ENCODE data around the gene CARD16. TPM values are rescaled to one million over a fixed set of nuclear protein-coding genes. Genes with fewer than 3 reads are reported as not detected.
"Not testable (repeated sequence)": the region's sequence is repeated elsewhere in the genome, so short reads cannot be mapped to it uniquely, and the experiment has no call there.

The CARD16 gene
- total RNA-seq = 10 to 100 TPM; 49.1 to 55.4 TPM
- total RNA-seq = 14.8 to 31.9 reads per million in 2 donors

- H3K9me3 ChIP-seq (ENCODE audit: control insufficient read depth, low read length, poor library complexity, severe bottlenecking); H3K27me3 Mint-ChIP-seq; H3K36me3 Mint-ChIP-seq (ENCODE audit: low read depth); DNase-seq: not testable (repeated sequence)
- Mint-ChIP-seq H3K4me3 (peak within 1 kb of the TSS; percentile 99), H3K4me1 (peaks cover 37% of the 10 kb centered on the region), H3K27ac (peak within 1 kb of the TSS; percentile 98)
- ATAC-seq = peak; percentile 91
Observed at GRCh38 chr11:105044557-105045524, at the start of gene CARD16. Gene CARD16, minus strand, starts transcription at chr11:105045335. Its CDS starts 38 bp downstream, at chr11:105045297.

- Mint-ChIP-seq H3K4me1 (no peaks in the 10 kb centered on the region), H3K36me3 (ENCODE audit: low read depth) (peaks cover 3% of the 10 kb centered on the region)
Observed at GRCh38 chr11:105092256-105093239, 47.4 kb upstream of the CARD16 start.

DNA sequence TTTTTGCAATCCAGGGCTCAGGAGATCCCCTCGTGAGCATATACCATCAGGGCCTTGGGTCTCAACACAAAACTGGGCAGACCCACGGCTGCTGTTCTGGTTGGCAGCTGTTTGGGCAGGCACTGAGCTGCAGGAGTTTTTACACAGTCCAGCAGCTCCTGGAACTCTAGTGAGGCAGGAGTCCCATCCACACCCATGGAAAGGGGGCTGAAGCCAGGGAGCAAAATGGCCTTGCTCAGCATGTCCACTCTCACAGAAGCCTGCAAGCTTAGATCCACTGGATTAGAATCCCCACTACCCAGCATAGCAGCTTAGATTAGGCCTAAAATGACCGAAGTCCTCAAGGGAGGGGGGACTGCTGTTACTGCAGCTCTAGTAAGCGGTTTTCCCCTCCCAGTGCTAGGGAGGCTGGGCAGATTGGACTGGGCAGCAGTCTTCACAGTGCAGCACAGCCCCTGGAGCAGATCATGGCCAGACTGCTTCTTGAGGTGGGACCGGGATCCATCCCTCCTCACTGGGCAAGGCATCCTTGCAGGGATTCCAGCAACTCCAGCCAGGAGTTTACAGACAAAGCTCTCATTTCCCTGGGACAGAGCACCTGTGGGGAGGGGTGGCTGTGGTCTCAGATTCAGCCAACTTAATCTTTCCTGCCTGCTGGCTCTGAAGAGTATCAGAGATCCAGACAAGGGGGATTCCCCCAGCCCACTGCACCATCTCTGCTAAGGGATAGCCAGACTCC, 36.4 kb upstream of the CARD16 start:
- ATAC-seq (no peak), DNase-seq (no peak)
- H3K4me1 Mint-ChIP-seq = peaks cover 12% of the 10 kb centered on the region
- H3K27ac Mint-ChIP-seq = no peak overlapping the region
- no peaks in the 10 kb centered on the region for H3K9me3 ChIP-seq (ENCODE audit: control insufficient read depth, low read length, poor library complexity, severe bottlenecking)
- peaks cover 9% of the 10 kb centered on the region for H3K27me3 Mint-ChIP-seq
- no peaks in the 10 kb centered on the region for H3K36me3 Mint-ChIP-seq (ENCODE audit: low read depth)
- no peak overlapping the region for H3K4me3 Mint-ChIP-seq

More at GRCh38 chr11:105092256-105093239, 47.4 kb upstream of the CARD16 start:
- H3K27me3 Mint-ChIP-seq = no peaks in the 10 kb centered on the region
- no peaks in the 10 kb centered on the region for H3K9me3 ChIP-seq (ENCODE audit: control insufficient read depth, low read length, poor library complexity, severe bottlenecking)
- no peak overlapping the region for H3K4me3 Mint-ChIP-seq
- no peak for DNase-seq
- no peak for ATAC-seq
- no peak overlapping the region for H3K27ac Mint-ChIP-seq

DNA sequence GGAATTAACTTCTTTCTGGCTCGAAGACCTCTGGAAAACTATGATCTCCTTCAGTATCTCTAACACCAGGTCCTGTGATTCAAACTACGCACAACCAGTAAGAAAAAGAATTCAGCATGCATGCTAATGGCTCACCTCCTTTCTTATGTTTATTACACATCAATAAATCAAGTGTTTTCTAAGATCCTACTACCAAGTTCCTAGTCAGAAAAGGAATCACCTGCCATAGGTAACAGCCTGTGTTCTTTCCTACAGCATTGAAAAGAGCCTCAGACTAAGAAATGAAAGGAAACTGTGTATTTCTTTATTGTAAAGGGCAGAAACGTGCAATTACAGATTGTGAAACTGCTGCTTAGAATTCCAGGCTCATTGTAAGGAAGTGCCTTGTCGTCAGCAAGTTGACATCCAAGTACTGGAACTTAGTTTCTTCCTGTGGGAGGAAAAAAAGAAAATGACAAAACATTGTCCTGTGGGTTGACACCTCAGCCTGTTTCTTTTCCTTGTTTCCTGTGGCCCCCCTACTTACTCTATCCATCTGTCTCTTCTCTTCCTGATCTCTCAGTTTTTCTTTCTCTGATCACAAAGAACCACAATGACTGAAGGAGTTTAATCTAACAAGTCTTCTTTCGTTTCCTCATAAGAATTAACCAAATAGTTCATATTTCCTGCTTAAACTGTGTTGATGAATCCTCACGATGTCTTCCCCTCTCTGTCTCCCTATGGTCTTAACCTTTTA, 35.2 kb upstream of the CARD16 start:
- Mint-ChIP-seq H3K27ac (peak overlapping the region; percentile 0), H3K4me3 (peak overlapping the region; percentile 53), H3K4me1 (peaks cover 12% of the 10 kb centered on the region)
- H3K27me3 Mint-ChIP-seq; H3K36me3 Mint-ChIP-seq (ENCODE audit: low read depth); ATAC-seq; DNase-seq; H3K9me3 ChIP-seq (ENCODE audit: control insufficient read depth, low read length, poor library complexity, severe bottlenecking): not testable (repeated sequence)

DNA sequence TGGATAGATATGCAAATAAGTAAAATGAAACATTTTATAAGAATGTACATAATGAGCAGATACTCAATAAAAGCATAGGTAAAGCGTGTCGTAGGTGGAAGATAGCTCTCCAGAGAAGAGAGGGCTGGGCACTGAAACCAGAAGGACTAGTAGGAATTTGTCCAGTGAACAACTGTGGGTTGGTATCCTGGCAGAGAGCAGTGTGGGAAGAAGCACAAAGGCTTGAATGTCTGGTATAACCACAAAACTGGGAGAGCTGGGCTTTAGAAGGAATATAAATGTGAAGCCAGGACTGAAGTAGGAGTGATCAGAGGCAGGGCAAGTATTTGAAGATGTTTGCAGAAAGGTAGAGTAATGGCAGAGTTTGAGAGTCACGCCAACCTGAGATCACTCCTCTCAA, 33.1 kb upstream of the CARD16 start:
- H3K4me1 Mint-ChIP-seq = peaks cover 12% of the 10 kb centered on the region
- H3K36me3 Mint-ChIP-seq (ENCODE audit: low read depth) = no peaks in the 10 kb centered on the region
- peaks cover 15% of the 10 kb centered on the region for H3K27me3 Mint-ChIP-seq
- no peak overlapping the region for H3K27ac Mint-ChIP-seq
- DNase-seq (no peak), ATAC-seq (no peak)
- H3K4me3 Mint-ChIP-seq = no peak overlapping the region
- no peaks in the 10 kb centered on the region for H3K9me3 ChIP-seq (ENCODE audit: control insufficient read depth, low read length, poor library complexity, severe bottlenecking)

DNA sequence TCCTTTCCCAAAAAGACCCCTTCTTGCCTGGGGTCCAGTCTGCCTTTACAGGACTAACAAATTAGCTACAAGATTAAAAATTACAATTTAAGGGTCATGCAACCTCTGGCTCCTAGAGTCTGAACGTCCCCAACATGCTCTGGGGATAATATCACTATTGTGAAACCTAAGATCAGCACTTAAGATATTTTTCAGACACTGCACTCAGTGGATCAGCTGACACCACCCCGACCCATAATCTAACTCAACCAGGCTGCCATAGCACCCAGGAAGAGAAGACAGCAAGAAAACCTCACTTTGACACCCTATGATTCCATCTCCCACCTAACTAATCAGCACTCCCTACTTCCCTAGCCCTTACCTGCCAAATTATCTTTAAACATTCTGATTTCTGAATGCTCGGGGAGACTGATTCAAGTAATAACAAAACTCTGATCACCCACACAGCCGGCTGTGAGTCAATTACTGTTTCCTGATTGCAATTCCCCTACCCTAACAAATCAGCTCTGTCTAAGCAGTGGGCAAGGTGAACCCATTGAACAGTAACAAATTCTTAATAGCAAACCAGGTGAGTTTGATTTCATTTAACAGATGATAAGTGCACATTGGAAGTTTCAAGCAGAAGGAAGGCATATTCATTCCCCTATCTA, 32.1 kb upstream of the CARD16 start:
- H3K4me3 Mint-ChIP-seq = peak overlapping the region; percentile 44
- DNase-seq; H3K36me3 Mint-ChIP-seq (ENCODE audit: low read depth); H3K9me3 ChIP-seq (ENCODE audit: control insufficient read depth, low read length, poor library complexity, severe bottlenecking); H3K27ac Mint-ChIP-seq; ATAC-seq: not testable (repeated sequence)
- peaks cover 12% of the 10 kb centered on the region for H3K4me1 Mint-ChIP-seq
- H3K27me3 Mint-ChIP-seq = peaks cover 15% of the 10 kb centered on the region

- H3K4me3 Mint-ChIP-seq = no peak overlapping the region
- DNase-seq = no peak
- H3K9me3 ChIP-seq (ENCODE audit: control insufficient read depth, low read length, poor library complexity, severe bottlenecking) = no peaks in the 10 kb centered on the region
- no peaks in the 10 kb centered on the region for H3K36me3 Mint-ChIP-seq (ENCODE audit: low read depth)
- no peak for ATAC-seq
- peaks cover 15% of the 10 kb centered on the region for H3K27me3 Mint-ChIP-seq
- H3K4me1 Mint-ChIP-seq = peaks cover 20% of the 10 kb centered on the region
- no peak overlapping the region for H3K27ac Mint-ChIP-seq
Observed at GRCh38 chr11:105074166-105074530, 29.0 kb upstream of the CARD16 start.

- ATAC-seq = no peak
Observed at GRCh38 chr11:105073456-105074165, 28.5 kb upstream of the CARD16 start.

GRCh38 chr11:105072080-105072479, 26.9 kb upstream of the CARD16 start:
- DNase-seq; H3K27ac Mint-ChIP-seq; H3K9me3 ChIP-seq (ENCODE audit: control insufficient read depth, low read length, poor library complexity, severe bottlenecking); H3K36me3 Mint-ChIP-seq (ENCODE audit: low read depth); H3K4me3 Mint-ChIP-seq; ATAC-seq: not testable (repeated sequence)
- peaks cover 10% of the 10 kb centered on the region for H3K27me3 Mint-ChIP-seq
- peaks cover 25% of the 10 kb centered on the region for H3K4me1 Mint-ChIP-seq

More at GRCh38 chr11:105073456-105074165, 28.5 kb upstream of the CARD16 start:
- H3K9me3 ChIP-seq (ENCODE audit: control insufficient read depth, low read length, poor library complexity, severe bottlenecking) = no peaks in the 10 kb centered on the region
- Mint-ChIP-seq H3K36me3 (ENCODE audit: low read depth) (peaks cover 4% of the 10 kb centered on the region), H3K27ac (no peak overlapping the region), H3K4me1 (peaks cover 24% of the 10 kb centered on the region), H3K4me3 (no peak overlapping the region), H3K27me3 (peaks cover 15% of the 10 kb centered on the region)
- no peak for DNase-seq

- DNase-seq = no peak
- Mint-ChIP-seq H3K36me3 (ENCODE audit: low read depth) (peaks cover 7% of the 10 kb centered on the region), H3K27me3 (peaks cover 6% of the 10 kb centered on the region), H3K27ac (peak overlapping the region; percentile 93), H3K4me3 (peak overlapping the region; percentile 93), H3K4me1 (peaks cover 29% of the 10 kb centered on the region)
- no peaks in the 10 kb centered on the region for H3K9me3 ChIP-seq (ENCODE audit: control insufficient read depth, low read length, poor library complexity, severe bottlenecking)
- peak; percentile 64 for ATAC-seq
Observed at GRCh38 chr11:105071089-105071732, 26.1 kb upstream of the CARD16 start.

DNA sequence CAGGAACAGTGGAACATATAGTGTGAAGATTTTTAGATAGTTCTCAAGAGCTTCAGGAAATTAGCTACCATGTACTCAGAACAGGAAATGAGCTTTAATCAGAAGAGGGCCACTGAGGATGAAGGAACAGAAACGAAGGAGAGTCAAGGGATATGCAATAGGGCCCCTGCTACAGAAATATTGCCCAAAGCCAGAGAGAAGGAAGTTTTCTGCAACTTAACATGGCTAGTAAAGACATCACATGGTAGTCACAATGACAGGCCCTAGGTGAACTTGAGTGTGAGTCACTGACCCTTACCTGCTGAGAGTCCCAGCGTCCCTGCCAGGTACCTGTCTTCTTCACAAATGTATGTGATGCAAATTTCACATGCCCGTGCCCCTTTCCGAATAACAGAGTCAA, 25.2 kb upstream of the CARD16 start:
- Mint-ChIP-seq H3K27me3 (peaks cover 6% of the 10 kb centered on the region), H3K4me1 (peaks cover 29% of the 10 kb centered on the region), H3K4me3 (peak overlapping the region; percentile 93), H3K27ac (peak overlapping the region; percentile 93), H3K36me3 (ENCODE audit: low read depth) (peaks cover 7% of the 10 kb centered on the region)
- DNase-seq = no peak
- no peaks in the 10 kb centered on the region for H3K9me3 ChIP-seq (ENCODE audit: control insufficient read depth, low read length, poor library complexity, severe bottlenecking)
- ATAC-seq = peak; percentile 49

All from T-helper 17 cell (primary cell).